ENCODE measurements around the gene FGF12. TPM values are rescaled to one million over a fixed set of nuclear protein-coding genes. Genes with fewer than 3 reads are reported as not detected.
A peak's percentile ranks its signal among the peaks of the same experiment; 100 is the strongest.

The FGF12 gene
- total and polyA plus RNA-seq, 2 donors (not counting 1 experiment from before 2014, with no cell fraction given): 0.03 TPM; not detected in 1

- CTCF ChIA-PET: no interaction called here
- H3K9ac ChIP-seq (ENCODE audit: low read length): no peak overlapping the region
- no peak overlapping the region for H3K4me3 ChIP-seq (ENCODE audit: control extremely low read depth in 1 of 5, extremely low read depth in 1 of 5, insufficient read depth in 1 of 5, low read depth in 2 of 5, low read length in 4 of 5)
- H3K36me3 ChIP-seq (replicated peaks in 1 of 2; ENCODE audit: control extremely low read depth in 1 of 2, control insufficient read depth in 1 of 2, extremely low read depth in 1 of 2, insufficient read depth in 2 of 2, low read length in 1 of 2): no peaks in the 10 kb centered on the region
- POLR2A ChIA-PET: no interaction called here
- no peaks in the 10 kb centered on the region for H3K79me2 ChIP-seq (ENCODE audit: control insufficient read depth, insufficient read depth, low read length)
- Mint-ChIP-seq H3K27ac (no peak overlapping the region), H3K4me1 (peaks cover 2% of the 10 kb centered on the region), H3K27me3 (peaks cover 28% of the 10 kb centered on the region), H3K4me3 (no peak overlapping the region), H3K9me3 (ENCODE audit: insufficient read depth) (no peaks in the 10 kb centered on the region)
- no peaks in the 10 kb centered on the region for H3K9me3 ChIP-seq (ENCODE audit: control extremely low read depth in 1 of 3, control insufficient read depth in 2 of 3, insufficient read depth in 1 of 3, low read length in 2 of 3)
- TF ChIP-seq CTCF (IDR thresholded peaks at IDR 0.05): no peak
- no peak for TF ChIP-seq EZH2 (IDR thresholded peaks at IDR 0.05; ENCODE audit: borderline replicate concordance, insufficient read depth, low read depth, low read length, poor library complexity, severe bottlenecking)
- DNase-seq: no peak
- no peak overlapping the region for H3K27ac ChIP-seq (ENCODE audit: low read length in 2 of 2)
- H3K4me1 ChIP-seq (ENCODE audit: control insufficient read depth in 2 of 2, insufficient read depth in 2 of 2, low read length in 2 of 2): no peaks in the 10 kb centered on the region
- no peak for ATAC-seq (ENCODE audit: low read depth)
- no peaks in the 10 kb centered on the region for H4K20me1 ChIP-seq (ENCODE audit: control insufficient read depth, insufficient read depth, low read length, poor library complexity, severe bottlenecking)
- H2AFZ ChIP-seq (ENCODE audit: insufficient read depth, low read depth, low read length, poor library complexity, severe bottlenecking): no peak overlapping the region
- peaks cover 0 to 8% (median 0%) of the 10 kb centered on the region in 4 experiments for H3K27me3 ChIP-seq (replicated peaks in 1 of 4; ENCODE audit: control extremely low read depth in 1 of 4, control insufficient read depth in 3 of 4, insufficient read depth in 4 of 4, low read length in 3 of 4)
- intact Hi-C loops (cut with micrococcal nuclease): no loop called here
- H3K4me2 ChIP-seq (replicated peaks; ENCODE audit: low read depth, low read length, poor library complexity, severe bottlenecking): no peak overlapping the region
- 75% methylated on average over 4 of the region's 5 CpGs for WGBS (ENCODE audit: insufficient coverage)
These were observed 245.7 kb downstream of the FGF12 start for GRCh38 chr3:192481638-192482037.

DNA sequence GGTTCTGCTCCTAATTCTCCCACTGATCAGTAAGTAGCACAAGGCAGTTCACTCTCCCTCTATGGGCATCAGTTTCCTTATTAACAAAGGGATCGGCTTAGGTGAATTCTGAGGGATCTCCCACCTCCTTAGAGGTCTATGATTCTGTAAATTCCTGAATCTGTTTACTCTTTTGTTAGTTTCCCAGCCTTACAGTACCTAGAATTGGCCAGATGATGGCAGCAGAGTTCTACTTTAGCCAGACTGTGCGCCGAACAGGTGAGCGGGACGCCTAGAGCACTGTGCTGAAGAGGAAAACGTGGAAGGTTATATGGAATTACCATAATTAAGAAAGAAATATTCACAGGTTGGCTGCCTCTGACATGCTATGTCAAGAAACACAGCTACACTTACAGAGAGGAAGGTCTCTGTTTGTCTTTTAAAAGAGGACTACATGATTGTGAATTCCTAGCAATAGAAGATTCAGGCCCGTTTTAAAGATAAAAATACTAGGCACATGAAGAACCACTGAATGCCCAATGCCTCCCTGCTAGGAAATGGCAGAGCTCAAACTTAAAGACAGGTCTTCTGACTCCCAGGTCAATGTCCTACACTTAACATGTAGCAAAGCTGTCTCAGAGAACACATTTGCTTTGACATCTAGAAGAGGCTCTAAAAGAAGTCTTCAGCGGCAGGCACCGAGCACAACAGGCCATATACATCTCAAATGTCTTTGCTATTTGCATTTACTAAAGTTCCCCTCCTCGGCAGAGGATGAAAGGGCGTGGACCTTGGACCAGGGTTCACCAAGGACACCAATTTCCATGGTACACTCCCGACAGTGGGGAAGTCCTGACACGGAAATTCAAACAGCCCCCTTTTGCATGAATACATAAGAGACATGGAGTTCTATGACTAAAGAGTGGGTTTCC, 259.9 kb downstream of the FGF12 start:
- Mint-ChIP-seq H3K27me3 (peaks cover 40% of the 10 kb centered on the region), H3K27ac (no peak overlapping the region), H3K4me3 (no peak overlapping the region), H3K9me3 (ENCODE audit: insufficient read depth) (no peaks in the 10 kb centered on the region), H3K4me1 (no peaks in the 10 kb centered on the region)
- Histone ChIP-seq H3K4me2 (replicated peaks; ENCODE audit: low read depth, low read length, poor library complexity, severe bottlenecking) (no peak overlapping the region), H3K36me3 (replicated peaks in 1 of 2; ENCODE audit: control extremely low read depth in 1 of 2, control insufficient read depth in 1 of 2, extremely low read depth in 1 of 2, insufficient read depth in 2 of 2, low read length in 1 of 2) (no peaks in the 10 kb centered on the region), H3K4me3 (ENCODE audit: control extremely low read depth in 1 of 5, extremely low read depth in 1 of 5, insufficient read depth in 1 of 5, low read depth in 2 of 5, low read length in 4 of 5) (no peak overlapping the region), H3K27ac (ENCODE audit: low read length in 2 of 2) (no peak overlapping the region), H2AFZ (ENCODE audit: insufficient read depth, low read depth, low read length, poor library complexity, severe bottlenecking) (no peak overlapping the region), H4K20me1 (ENCODE audit: control insufficient read depth, insufficient read depth, low read length, poor library complexity, severe bottlenecking) (no peaks in the 10 kb centered on the region), H3K79me2 (ENCODE audit: control insufficient read depth, insufficient read depth, low read length) (no peaks in the 10 kb centered on the region), H3K4me1 (ENCODE audit: control insufficient read depth in 2 of 2, insufficient read depth in 2 of 2, low read length in 2 of 2) (no peaks in the 10 kb centered on the region), H3K27me3 (replicated peaks in 1 of 4; ENCODE audit: control extremely low read depth in 1 of 4, control insufficient read depth in 3 of 4, insufficient read depth in 4 of 4, low read length in 3 of 4) (peaks cover 0 to 10% (median 2%) of the 10 kb centered on the region in 4 experiments), H3K9me3 (ENCODE audit: control extremely low read depth in 1 of 3, control insufficient read depth in 2 of 3, insufficient read depth in 1 of 3, low read length in 2 of 3) (no peaks in the 10 kb centered on the region), H3K9ac (ENCODE audit: low read length) (no peak overlapping the region)
- 58% methylated on average over 5 of the region's 13 CpGs for WGBS (ENCODE audit: insufficient coverage)
- peak; percentile 73 for ATAC-seq (ENCODE audit: low read depth)
- TF ChIP-seq CTCF (IDR thresholded peaks at IDR 0.05) (peak; percentile 99), EZH2 (IDR thresholded peaks at IDR 0.05; ENCODE audit: borderline replicate concordance, insufficient read depth, low read depth, low read length, poor library complexity, severe bottlenecking) (no peak)
- DNase-seq: peak; percentile 70
- POLR2A ChIA-PET: no interaction called here
- CTCF ChIA-PET: interaction anchor here (0.7 to 3.0 kb wide), 14 partner anchors 9 to 1938 kb away, joined by 3 to 19 read pairs (median 5); no protein-coding TSS in a partner anchor
- intact Hi-C loops (cut with micrococcal nuclease): loop anchor here (5.0 to 10.0 kb wide), 3 partner anchors 97 to 1875 kb away; no protein-coding TSS in a partner anchor
